ENCODE results near the gene CDK17.

GRCh38 chr12:96337953-96338352 is 62.3 kb downstream of the CDK17 start:
- no peak for TF ChIP-seq POLR2A (IDR thresholded peaks at IDR 0.05)
- TF ChIP-seq, protein P1, sequence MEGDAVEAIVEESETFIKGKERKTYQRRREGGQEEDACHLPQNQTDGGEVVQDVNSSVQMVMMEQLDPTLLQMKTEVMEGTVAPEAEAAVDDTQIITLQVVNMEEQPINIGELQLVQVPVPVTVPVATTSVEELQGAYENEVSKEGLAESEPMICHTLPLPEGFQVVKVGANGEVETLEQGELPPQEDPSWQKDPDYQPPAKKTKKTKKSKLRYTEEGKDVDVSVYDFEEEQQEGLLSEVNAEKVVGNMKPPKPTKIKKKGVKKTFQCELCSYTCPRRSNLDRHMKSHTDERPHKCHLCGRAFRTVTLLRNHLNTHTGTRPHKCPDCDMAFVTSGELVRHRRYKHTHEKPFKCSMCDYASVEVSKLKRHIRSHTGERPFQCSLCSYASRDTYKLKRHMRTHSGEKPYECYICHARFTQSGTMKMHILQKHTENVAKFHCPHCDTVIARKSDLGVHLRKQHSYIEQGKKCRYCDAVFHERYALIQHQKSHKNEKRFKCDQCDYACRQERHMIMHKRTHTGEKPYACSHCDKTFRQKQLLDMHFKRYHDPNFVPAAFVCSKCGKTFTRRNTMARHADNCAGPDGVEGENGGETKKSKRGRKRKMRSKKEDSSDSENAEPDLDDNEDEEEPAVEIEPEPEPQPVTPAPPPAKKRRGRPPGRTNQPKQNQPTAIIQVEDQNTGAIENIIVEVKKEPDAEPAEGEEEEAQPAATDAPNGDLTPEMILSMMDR (IDR thresholded peaks at IDR 0.05) = no peak
